ENCODE data around the gene SPDYE6.

- no peak for TF ChIP-seq CTCF (IDR thresholded peaks at IDR 0.05 in 2 of 3, conservative IDR thresholded peaks at IDR 0.05 in 1 of 3; ENCODE audit: borderline replicate concordance in 1 of 3, insufficient read depth in 1 of 3, low read depth in 2 of 3, low read length in 2 of 3)
- TF ChIP-seq SP1 (IDR thresholded peaks at IDR 0.05; ENCODE audit: low read depth): no peak
- no peak for TF ChIP-seq ELF1 (IDR thresholded peaks at IDR 0.05; ENCODE audit: borderline replicate concordance, low read depth)
Measured at GRCh38 chr7:102322202-102322715, 34.0 kb downstream of the SPDYE6 start.
